Left renal pelvis (tissue), 4 donors: Measurements from ENCODE around the gene TAF7L. TPM values are rescaled to one million over a fixed set of nuclear protein-coding genes. Genes with fewer than 3 reads are reported as not detected.

Experiments used
- DNase-seq, 4 donors: peaks; one replicate each; pipeline ENCODE4 v3.0.0-alpha.2; 2013; ENCODE audit warnings: low read depth in 4 of 4, low spot score in 3 of 4
- polyA plus RNA-seq, 4 donors: library from polyadenylated mRNA; unstranded; fragments of 120-200 nt; gene quantifications; one replicate each; pipeline ENCODE4 v1.2.1, GENCODE V29; 2013; ENCODE audit not compliant: insufficient read length in 4 of 4

The TAF7L gene
- polyA plus RNA-seq, 4 donors: 0.46 to 0.85 (median 0.62) TPM

GRCh38 chrX:101229170-101229569 is 62.0 kb downstream of the TAF7L start:
- DNase-seq: no peak

GRCh38 chrX:101223226-101223625 is 67.9 kb downstream of the TAF7L start:
- no peak for DNase-seq

DNA sequence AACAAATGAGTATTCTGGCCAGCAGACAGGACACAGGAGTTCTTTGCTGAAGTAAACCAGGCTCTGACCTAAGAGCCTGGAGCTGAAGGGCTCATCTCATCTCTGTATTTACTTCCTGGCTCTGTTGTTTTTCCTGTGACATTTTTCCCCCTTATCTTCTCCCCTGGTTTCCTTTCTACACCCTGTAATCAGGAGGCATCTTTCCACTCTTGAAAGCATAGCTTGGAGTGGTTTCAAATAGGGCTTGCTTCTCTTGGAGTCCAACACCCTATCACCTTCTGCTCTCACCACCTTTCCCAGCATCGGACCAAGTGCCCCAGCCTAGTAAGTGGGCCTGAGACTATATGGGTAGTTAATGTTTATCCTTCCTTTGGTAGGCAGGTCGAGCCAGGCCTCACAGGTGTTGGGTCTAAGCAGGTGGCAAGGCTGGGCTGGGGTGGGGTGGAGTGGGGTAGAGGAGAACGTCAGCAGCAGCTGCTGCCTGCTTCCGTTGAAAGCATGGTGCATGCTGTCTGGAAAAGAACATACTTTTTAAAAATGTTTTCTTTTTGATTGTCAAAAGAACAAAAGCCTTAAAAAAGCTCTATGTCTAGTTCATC is 70.4 kb downstream of the TAF7L start:
- no peak for DNase-seq

- no peak for DNase-seq
Measured at GRCh38 chrX:101219864-101220346, 71.2 kb downstream of the TAF7L start.

DNA sequence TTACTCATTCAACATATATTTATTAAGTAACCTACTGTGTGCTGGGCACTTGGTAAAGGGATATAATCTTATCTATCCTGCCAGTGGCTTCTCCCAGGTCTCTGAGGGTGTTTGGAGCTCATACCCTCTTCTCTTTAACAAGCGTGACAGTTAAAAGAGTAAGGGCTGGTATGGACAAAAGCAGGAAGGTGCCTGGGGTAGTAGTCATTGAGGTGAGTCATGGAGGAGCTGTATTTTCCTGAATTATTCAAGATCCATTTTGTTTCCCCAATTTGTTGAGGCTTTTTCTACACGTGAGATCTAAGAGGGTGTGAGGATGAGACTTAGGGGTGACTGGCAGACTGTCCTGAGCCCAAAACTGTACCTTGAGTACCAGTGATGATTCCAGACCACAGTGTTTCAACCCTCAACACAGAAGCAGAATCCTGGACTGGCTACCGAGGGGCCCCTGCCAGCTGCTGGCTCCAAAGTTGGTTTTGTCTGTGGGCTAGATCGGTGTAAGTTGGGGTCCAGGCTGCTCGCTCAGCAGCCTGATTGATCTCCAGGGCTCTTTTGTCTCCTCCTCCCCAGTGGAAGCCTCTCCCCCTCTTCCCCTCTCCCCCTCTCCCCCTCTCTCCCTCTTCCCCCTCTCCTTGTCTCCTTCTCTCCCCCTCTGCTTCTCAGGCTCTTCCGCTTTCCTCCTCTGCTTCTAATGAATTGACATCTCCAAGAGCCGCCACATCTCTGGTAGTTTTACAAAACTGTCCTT is 71.8 kb downstream of the TAF7L start, which contains the start of gene DRP2:
TSS of gene DRP2 (plus strand) at position 671 of the 748 bp plus-strand sequence. CDS start 11,862 bp downstream, outside the sequence.
- DNase-seq: no peak

Other genes with a start within 250 kb of the TAF7L start
- gene TRMT2B, start 239.2 kb downstream of the TAF7L start, polyA plus RNA-seq: 10 to 100 TPM in 3 of 4 donors, 1 to 10 TPM in 1; 8.4 to 13.5 (median 11.1) TPM
- gene TMEM35A, start 212.5 kb downstream of the TAF7L start, polyA plus RNA-seq: 10 to 100 TPM in 2 of 4 donors, 1 to 10 TPM in 2; 7.7 to 16.6 (median 10.1) TPM
- gene CENPI, start 193.1 kb downstream of the TAF7L start, polyA plus RNA-seq: 1 to 10 TPM; 7.8 to 9.7 (median 9.0) TPM
- gene DRP2, start 71.5 kb downstream of the TAF7L start, polyA plus RNA-seq: 1 to 10 TPM; 1.7 to 2.9 (median 1.9) TPM
- 10 to 100 TPM; 12.2 to 21.4 (median 18.6) TPM for gene TIMM8A, start 57.4 kb upstream of the TAF7L start, polyA plus RNA-seq
- 1 to 10 TPM; 1.2 to 3.2 (median 2.2) TPM for gene BTK, start 94.9 kb upstream of the TAF7L start, polyA plus RNA-seq
- gene RPL36A, start 99.7 kb upstream of the TAF7L start, polyA plus RNA-seq: 1,000 to 10,000 TPM in 2 of 4 donors, 100 to 1,000 TPM in 2; 856 to 1,302 (median 1,054) TPM
- 10 to 100 TPM; 32.0 to 45.4 (median 34.1) TPM for gene GLA, start 116.6 kb upstream of the TAF7L start, polyA plus RNA-seq
- gene HNRNPH2, start 116.9 kb upstream of the TAF7L start, polyA plus RNA-seq: 100 to 1,000 TPM in 3 of 4 donors, 10 to 100 TPM in 1; 92.0 to 155 (median 135) TPM
- 10 to 100 TPM; 19.4 to 31.0 (median 24.5) TPM for gene ARMCX4, start 194.1 kb upstream of the TAF7L start, polyA plus RNA-seq